ENCODE data around the gene TMPRSS11B.

GRCh38 chr4:68183417-68183816, 62.1 kb downstream of the TMPRSS11B start:
- TF ChIP-seq, protein P1, sequence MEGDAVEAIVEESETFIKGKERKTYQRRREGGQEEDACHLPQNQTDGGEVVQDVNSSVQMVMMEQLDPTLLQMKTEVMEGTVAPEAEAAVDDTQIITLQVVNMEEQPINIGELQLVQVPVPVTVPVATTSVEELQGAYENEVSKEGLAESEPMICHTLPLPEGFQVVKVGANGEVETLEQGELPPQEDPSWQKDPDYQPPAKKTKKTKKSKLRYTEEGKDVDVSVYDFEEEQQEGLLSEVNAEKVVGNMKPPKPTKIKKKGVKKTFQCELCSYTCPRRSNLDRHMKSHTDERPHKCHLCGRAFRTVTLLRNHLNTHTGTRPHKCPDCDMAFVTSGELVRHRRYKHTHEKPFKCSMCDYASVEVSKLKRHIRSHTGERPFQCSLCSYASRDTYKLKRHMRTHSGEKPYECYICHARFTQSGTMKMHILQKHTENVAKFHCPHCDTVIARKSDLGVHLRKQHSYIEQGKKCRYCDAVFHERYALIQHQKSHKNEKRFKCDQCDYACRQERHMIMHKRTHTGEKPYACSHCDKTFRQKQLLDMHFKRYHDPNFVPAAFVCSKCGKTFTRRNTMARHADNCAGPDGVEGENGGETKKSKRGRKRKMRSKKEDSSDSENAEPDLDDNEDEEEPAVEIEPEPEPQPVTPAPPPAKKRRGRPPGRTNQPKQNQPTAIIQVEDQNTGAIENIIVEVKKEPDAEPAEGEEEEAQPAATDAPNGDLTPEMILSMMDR (IDR thresholded peaks at IDR 0.05 in 8 of 11, conservative IDR thresholded peaks at IDR 0.05 in 3 of 11): no peak
- TF ChIP-seq POLR2A (IDR thresholded peaks at IDR 0.05) (no peak), POLR2AphosphoS5 (IDR thresholded peaks at IDR 0.05) (no peak)
